GM19467 (cell line): Measurements from ENCODE around the gene CUEDC1.
"Not testable (repeated sequence)": the region's sequence is repeated elsewhere in the genome, so short reads cannot be mapped to it uniquely, and the experiment has no call there.

ENCODE experiments used
- ATAC-seq: cut with Tn5 transposase; IDR thresholded peaks from one replicate; pipeline ENCODE4 v1.9.1; 2021; ENCODE audit warnings: mild to moderate bottlenecking, moderate library complexity; ENCODE audit not compliant: unreplicated experiment

CUEDC1 gene

GRCh38 chr17:57958391-57958790, 3.2 kb upstream of the CUEDC1 start:
- ATAC-seq = not testable (repeated sequence)

GRCh38 chr17:57957886-57958285, 2.7 kb upstream of the CUEDC1 start:
- no peak for ATAC-seq

- no peak for ATAC-seq
Observed at GRCh38 chr17:57957120-57957850, 2.1 kb upstream of the CUEDC1 start.

GRCh38 chr17:57956291-57957119, 1.3 kb upstream of the CUEDC1 start:
- peak; percentile 60 for ATAC-seq

- ATAC-seq = no peak
Observed at GRCh38 chr17:57954397-57955182, 622 bp downstream of the CUEDC1 start.

GRCh38 chr17:57953705-57954396, 1.4 kb downstream of the CUEDC1 start:
- ATAC-seq = no peak

- no peak for ATAC-seq
Observed at GRCh38 chr17:57953219-57953618, 2.0 kb downstream of the CUEDC1 start.

GRCh38 chr17:57949649-57950048, 5.6 kb downstream of the CUEDC1 start:
- no peak for ATAC-seq

- ATAC-seq = no peak
Observed at GRCh38 chr17:57948555-57949420, 6.4 kb downstream of the CUEDC1 start.

- no peak for ATAC-seq
Observed at GRCh38 chr17:57948169-57948554, 7.0 kb downstream of the CUEDC1 start.

GRCh38 chr17:57947369-57947768, 7.8 kb downstream of the CUEDC1 start:
- ATAC-seq = no peak

GRCh38 chr17:57946798-57947358, 8.3 kb downstream of the CUEDC1 start:
- peak; percentile 85 for ATAC-seq

GRCh38 chr17:57945996-57946797, 9.0 kb downstream of the CUEDC1 start:
- ATAC-seq = peak; percentile 12

- no peak for ATAC-seq
Observed at GRCh38 chr17:57944908-57945307, 10.3 kb downstream of the CUEDC1 start.

- no peak for ATAC-seq
Observed at GRCh38 chr17:57943645-57944044, 11.6 kb downstream of the CUEDC1 start.

- ATAC-seq = no peak
Observed at GRCh38 chr17:57943140-57943539, 12.1 kb downstream of the CUEDC1 start.

- ATAC-seq = no peak
Observed at GRCh38 chr17:57941384-57942370, 13.5 kb downstream of the CUEDC1 start.
